NOMO-1 treated with dmso at 0.1 percent for 144 hours (cell line): ENCODE results near the gene CDC42SE1.

Experiments used
- DNase-seq: peaks from one replicate; lab custom pipeline; 2025; ENCODE audit not compliant: unreplicated experiment; lab: John Stamatoyannopoulos, UW

CDC42SE1 gene

GRCh38 chr1:151009674-151010345 lies 49.6 kb downstream of the CDC42SE1 start:
- no peak for DNase-seq

GRCh38 chr1:151009206-151009587 lies 50.2 kb downstream of the CDC42SE1 start:
- DNase-seq = no peak

GRCh38 chr1:151008244-151009205 lies 50.9 kb downstream of the CDC42SE1 start, which contains the start of gene PRUNE1:
Gene PRUNE1, plus strand, starts transcription at chr1:151008449. Its CDS starts 184 bp downstream, at chr1:151008633.
- DNase-seq = peak; percentile 88

- DNase-seq = no peak
These were observed 51.6 kb downstream of the CDC42SE1 start for GRCh38 chr1:151007853-151008243.

GRCh38 chr1:151006327-151007052 lies 52.9 kb downstream of the CDC42SE1 start, which contains the start of gene MINDY1:
Gene MINDY1, minus strand, starts transcription at chr1:151006902. Its CDS starts 4,285 bp downstream, at chr1:151002617.
- peak; percentile 79 for DNase-seq

- DNase-seq = no peak
These were observed 53.6 kb downstream of the CDC42SE1 start for GRCh38 chr1:151005729-151006319.

- peak; percentile 35 for DNase-seq
These were observed 56.2 kb downstream of the CDC42SE1 start for GRCh38 chr1:151003180-151003579.

- no peak for DNase-seq
These were observed 56.8 kb downstream of the CDC42SE1 start for GRCh38 chr1:151002611-151003010.

GRCh38 chr1:151002051-151002450 lies 57.4 kb downstream of the CDC42SE1 start:
- DNase-seq = no peak

- DNase-seq = peak; percentile 17
These were observed 57.8 kb downstream of the CDC42SE1 start for GRCh38 chr1:151001602-151002001.
